DND-41 (cell line): Measurements from ENCODE around the gene RNF26.

Experiments
- ATAC-seq: fragments of 200-7000 bp; cut with Tn5 transposase; 3 replicates; pipeline ENCODE4 v1.9.1; 2021; ENCODE audit warnings: low read depth; ENCODE audit not compliant: insufficient read depth
- DNase-seq: peaks from one replicate; pipeline ENCODE4 v3.0.0-alpha.2; 2020
- H2AFZ ChIP-seq: 2 replicates; pipeline ENCODE4 v1.6.0; 2012; ENCODE audit warnings: low read depth, low read length
- H3K27ac ChIP-seq: 2 replicates; pipeline ENCODE4 v1.5.1; 2012; ENCODE audit warnings: low read length, inconsistent platforms
- H3K27me3 ChIP-seq: fragments of 200-600 bp; sonication (generic); 2 replicates; pipeline ENCODE4 v1.6.0; 2012; ENCODE audit warnings: low read length, mild to moderate bottlenecking, inconsistent platforms; ENCODE audit not compliant: insufficient read depth, poor library complexity
- H3K36me3 ChIP-seq: 2 replicates; pipeline ENCODE4 v1.5.1; 2012; ENCODE audit warnings: low read length, inconsistent platforms; ENCODE audit not compliant: insufficient read depth
- H3K4me1 ChIP-seq: 2 replicates; pipeline ENCODE4 v1.5.1; 2012; ENCODE audit warnings: mild to moderate bottlenecking, low read length; ENCODE audit not compliant: insufficient read depth
- H3K4me2 ChIP-seq: 2 replicates; pipeline ENCODE4 v1.6.0; 2012; ENCODE audit warnings: mild to moderate bottlenecking, moderate library complexity, low read length, inconsistent platforms; ENCODE audit not compliant: insufficient read depth
- H3K4me3 ChIP-seq, 2 experiments: fragments of 200-600 bp in 1 of 2; shearing (Covaris generic) in 1 of 2; 2 replicates each; pipeline ENCODE4 v1.5.1; 2012 to 2016; ENCODE audit warnings: inconsistent platforms in 2 of 2, low read length in 2 of 2, mild to moderate bottlenecking in 2 of 2, low read depth in 1 of 2, moderate library complexity in 1 of 2
- H3K79me2 ChIP-seq: 2 replicates; pipeline ENCODE4 v1.6.0; 2012; ENCODE audit warnings: low read length, inconsistent platforms; ENCODE audit not compliant: insufficient read depth
- H3K9ac ChIP-seq: 2 replicates; pipeline ENCODE4 v1.6.0; 2012; ENCODE audit warnings: low read depth, mild to moderate bottlenecking, inconsistent platforms, low read length, moderate library complexity
- H3K9me3 ChIP-seq: 2 replicates; pipeline ENCODE4 v1.5.1; 2012; ENCODE audit warnings: low read length, moderate library complexity, mild to moderate bottlenecking, inconsistent platforms; ENCODE audit not compliant: insufficient read depth, severe bottlenecking
- H4K20me1 ChIP-seq: 2 replicates; pipeline ENCODE4 v1.6.0; 2012; ENCODE audit warnings: low read length; ENCODE audit not compliant: insufficient read depth
- CTCF ChIP-seq: IDR thresholded peaks from 2 replicates; pipeline ENCODE4 v1.5.1; 2012; ENCODE audit warnings: borderline replicate concordance, low read length, moderate library complexity, mild to moderate bottlenecking; ENCODE audit not compliant: poor library complexity, severe bottlenecking; ENCODE audit errors: extremely low read depth
- EZH2 ChIP-seq: IDR thresholded peaks from 3 replicates; pipeline ENCODE4 v1.6.1; 2012; ENCODE audit warnings: borderline replicate concordance, low read depth, mild to moderate bottlenecking, moderate library complexity, low read length, inconsistent platforms; ENCODE audit not compliant: severe bottlenecking

RNF26 gene

GRCh38 chr11:119290894-119291497 is 43.3 kb upstream of the RNF26 start:
- Histone ChIP-seq H3K4me3 (no peak overlapping the region), H3K27me3 (no peaks in the 10 kb centered on the region), H3K9me3 (peaks cover 7% of the 10 kb centered on the region), H3K27ac (no peak overlapping the region), H3K36me3 (peaks cover 54% of the 10 kb centered on the region), H3K9ac (no peak overlapping the region), H4K20me1 (no peaks in the 10 kb centered on the region), H2AFZ (no peak overlapping the region), H3K79me2 (no peaks in the 10 kb centered on the region), H3K4me2 (no peak overlapping the region), H3K4me1 (no peaks in the 10 kb centered on the region)
- no peak for TF ChIP-seq EZH2
- DNase-seq, result no peak
- no peak for ATAC-seq

GRCh38 chr11:119293461-119293860 is 40.9 kb upstream of the RNF26 start:
- H3K36me3 ChIP-seq, result peaks cover 50% of the 10 kb centered on the region
- TF ChIP-seq CTCF (no peak), EZH2 (no peak)
- no peaks in the 10 kb centered on the region for H4K20me1 ChIP-seq
- DNase-seq (no peak), ATAC-seq (no peak)
- no peak overlapping the region for H3K9ac ChIP-seq
- H3K4me3 ChIP-seq, result no peak overlapping the region
- peaks cover 7% of the 10 kb centered on the region for H3K9me3 ChIP-seq
- no peak overlapping the region for H3K4me2 ChIP-seq
- H3K27me3 ChIP-seq, result no peaks in the 10 kb centered on the region
- H2AFZ ChIP-seq, result no peak overlapping the region
- no peaks in the 10 kb centered on the region for H3K4me1 ChIP-seq
- no peaks in the 10 kb centered on the region for H3K79me2 ChIP-seq
- H3K27ac ChIP-seq, result no peak overlapping the region

DNA sequence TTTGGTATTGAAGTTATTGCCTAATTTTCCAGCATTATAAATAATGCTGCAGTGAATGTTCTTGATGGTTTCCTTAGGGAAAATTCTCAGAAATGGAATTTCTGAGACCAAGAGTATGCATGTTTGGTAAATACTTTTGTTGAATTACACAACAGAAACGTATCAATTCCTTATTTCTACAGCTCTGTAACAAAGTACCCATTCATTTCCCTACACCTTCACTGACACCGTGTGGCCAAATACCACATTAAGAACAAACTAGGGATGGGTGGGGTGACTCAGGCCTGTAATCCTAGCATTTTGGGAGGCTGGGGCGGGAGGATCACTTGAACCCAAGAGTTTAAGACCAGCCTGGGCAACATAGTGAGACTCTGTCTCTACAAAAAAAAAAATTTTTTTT is 39.1 kb upstream of the RNF26 start:
- H3K9ac ChIP-seq, result no peak overlapping the region
- no peak overlapping the region for H3K4me2 ChIP-seq
- H3K4me3 ChIP-seq, result no peak overlapping the region
- H3K9me3 ChIP-seq, result peaks cover 4% of the 10 kb centered on the region
- ATAC-seq, result no peak
- no peak for DNase-seq
- no peaks in the 10 kb centered on the region for H3K27me3 ChIP-seq
- no peaks in the 10 kb centered on the region for H3K79me2 ChIP-seq
- TF ChIP-seq EZH2 (no peak), CTCF (peak; percentile 13)
- no peak overlapping the region for H2AFZ ChIP-seq
- H3K4me1 ChIP-seq, result no peaks in the 10 kb centered on the region
- no peaks in the 10 kb centered on the region for H4K20me1 ChIP-seq
- H3K36me3 ChIP-seq, result peaks cover 50% of the 10 kb centered on the region
- no peak overlapping the region for H3K27ac ChIP-seq

- DNase-seq (no peak), ATAC-seq (no peak)
- no peak overlapping the region for H3K27ac ChIP-seq
- H3K36me3 ChIP-seq, result peaks cover 64% of the 10 kb centered on the region
- TF ChIP-seq CTCF, result no peak
- TF ChIP-seq EZH2, result no peak
- H3K9me3 ChIP-seq, result no peaks in the 10 kb centered on the region
- no peaks in the 10 kb centered on the region for H3K79me2 ChIP-seq
- H3K4me1 ChIP-seq, result no peaks in the 10 kb centered on the region
- H3K4me3 ChIP-seq, result no peak overlapping the region
- no peaks in the 10 kb centered on the region for H3K27me3 ChIP-seq
- H2AFZ ChIP-seq, result no peak overlapping the region
- no peak overlapping the region for H3K4me2 ChIP-seq
- no peak overlapping the region for H3K9ac ChIP-seq
- no peaks in the 10 kb centered on the region for H4K20me1 ChIP-seq
Observed at GRCh38 chr11:119297938-119298337, 36.4 kb upstream of the RNF26 start.
